Measurements from ENCODE around the gene BRD7. TPM values are rescaled to one million over a fixed set of nuclear protein-coding genes. Genes with fewer than 3 reads are reported as not detected.

Gene BRD7
- total RNA-seq, 1 experiment from 2014 or later = 50.0 TPM

DNA sequence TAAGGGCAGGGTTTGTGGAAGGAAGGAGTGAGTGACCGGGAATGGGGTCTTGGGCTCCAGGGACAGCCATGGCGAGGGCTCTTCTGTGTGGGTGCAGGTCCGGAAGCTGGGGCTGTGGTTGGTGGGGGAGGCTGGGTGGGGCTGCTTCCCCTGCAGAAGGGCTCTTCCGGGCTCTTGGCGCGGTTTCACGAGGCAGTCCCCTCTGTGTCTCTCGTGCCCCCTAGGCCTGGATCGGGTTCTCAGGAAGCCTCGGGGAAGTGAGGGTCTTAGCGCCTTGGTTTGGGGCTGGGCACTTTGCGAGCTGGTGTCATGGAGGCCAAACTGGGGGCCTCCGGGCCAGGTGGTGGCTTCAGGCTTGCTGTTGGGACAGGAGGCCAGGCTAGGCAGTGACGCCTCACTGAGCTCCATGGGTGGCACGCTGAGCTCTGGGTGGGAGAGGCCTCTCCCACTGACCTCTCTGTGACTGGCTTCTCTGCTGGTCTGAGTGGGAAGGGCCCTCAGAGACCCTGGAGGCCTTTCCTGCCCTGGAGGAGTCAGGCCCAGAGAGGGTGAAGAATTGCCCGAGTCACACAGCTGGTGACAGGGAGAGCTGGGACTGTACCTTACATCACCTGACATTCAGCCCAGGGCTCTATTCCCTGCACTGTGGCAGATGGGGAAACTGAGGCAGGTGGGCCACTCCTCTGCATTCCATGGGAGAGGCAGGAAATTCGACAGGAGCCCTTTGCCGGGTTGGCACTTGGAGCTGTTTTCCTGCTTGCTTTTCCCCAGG is 94.3 kb downstream of the BRD7 start:
- no peak for DNase-seq (ENCODE audit: low spot score)

DNA sequence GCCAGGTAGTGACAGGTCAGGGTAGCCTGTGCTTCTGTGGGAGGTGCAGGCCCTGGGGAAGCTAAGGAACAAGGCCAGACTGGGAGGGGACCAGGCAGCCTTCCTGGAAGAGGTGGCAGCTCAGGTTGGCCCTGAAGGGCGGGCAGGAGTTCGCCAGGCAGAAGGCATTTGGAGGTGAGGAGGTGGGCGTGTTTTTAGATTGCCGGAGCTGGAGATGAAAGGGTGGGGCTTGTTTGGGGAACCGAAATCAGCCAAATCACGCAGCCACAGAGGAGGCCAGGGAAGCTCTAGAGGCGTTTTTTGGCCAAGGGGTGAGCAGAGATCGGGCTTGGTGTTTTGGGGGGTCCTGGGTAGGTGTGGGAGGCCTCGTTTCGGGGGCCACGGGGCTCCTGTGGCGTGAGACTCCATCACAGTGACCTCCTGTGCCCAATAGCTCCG is 94.9 kb downstream of the BRD7 start:
- no peak for DNase-seq (ENCODE audit: low spot score)

DNA sequence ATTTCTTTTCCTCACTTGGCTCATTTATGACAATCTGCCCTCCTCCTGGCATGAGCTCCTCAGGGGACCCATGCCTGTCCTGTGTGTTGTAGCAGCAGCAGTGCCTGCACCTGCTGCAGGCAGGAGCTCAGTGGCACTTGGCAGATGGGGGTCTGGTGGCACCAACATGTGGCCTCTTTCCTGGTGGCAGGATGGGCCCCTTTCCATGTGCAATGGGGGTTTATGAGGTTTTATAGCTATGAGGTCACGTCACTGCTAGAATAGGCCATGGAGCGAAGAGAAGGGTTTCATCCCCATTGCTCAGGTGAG is 95.5 kb downstream of the BRD7 start:
- DNase-seq (ENCODE audit: low spot score) = no peak

DNA sequence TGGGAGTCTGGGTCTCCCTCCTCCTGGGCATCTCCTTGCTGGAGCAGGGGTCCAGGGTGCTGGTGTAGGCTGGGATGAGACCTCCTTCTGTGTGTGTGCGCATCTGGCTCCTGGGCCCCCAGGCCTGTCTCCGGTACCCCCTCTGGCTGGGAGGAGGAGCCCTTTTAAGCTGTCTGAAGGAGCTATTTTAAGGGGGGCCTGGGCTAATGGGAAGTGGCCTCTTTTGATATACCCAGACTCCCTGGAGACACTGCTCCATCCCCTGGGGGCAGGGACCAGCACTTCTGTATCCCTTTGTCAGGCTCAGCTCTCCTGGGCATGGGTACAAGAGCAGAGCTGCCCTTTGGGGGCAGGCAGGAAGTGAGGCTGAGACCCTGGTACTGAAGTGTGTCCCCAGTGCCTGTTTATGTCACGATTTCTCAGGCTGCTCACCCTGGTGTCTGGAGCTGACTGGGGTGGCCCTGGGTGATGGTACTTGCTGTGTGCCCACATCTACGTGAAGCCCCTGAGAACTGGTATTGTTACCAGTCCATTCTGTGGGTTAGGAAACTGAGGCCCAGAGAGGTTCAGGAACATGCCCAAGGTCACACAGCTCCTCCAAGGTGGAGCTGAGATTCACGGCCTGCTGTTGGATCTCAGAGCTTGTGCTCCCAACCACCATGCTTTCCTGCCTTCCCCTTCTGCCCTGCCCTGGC is 96.0 kb downstream of the BRD7 start:
- no peak for DNase-seq (ENCODE audit: low spot score)

DNA sequence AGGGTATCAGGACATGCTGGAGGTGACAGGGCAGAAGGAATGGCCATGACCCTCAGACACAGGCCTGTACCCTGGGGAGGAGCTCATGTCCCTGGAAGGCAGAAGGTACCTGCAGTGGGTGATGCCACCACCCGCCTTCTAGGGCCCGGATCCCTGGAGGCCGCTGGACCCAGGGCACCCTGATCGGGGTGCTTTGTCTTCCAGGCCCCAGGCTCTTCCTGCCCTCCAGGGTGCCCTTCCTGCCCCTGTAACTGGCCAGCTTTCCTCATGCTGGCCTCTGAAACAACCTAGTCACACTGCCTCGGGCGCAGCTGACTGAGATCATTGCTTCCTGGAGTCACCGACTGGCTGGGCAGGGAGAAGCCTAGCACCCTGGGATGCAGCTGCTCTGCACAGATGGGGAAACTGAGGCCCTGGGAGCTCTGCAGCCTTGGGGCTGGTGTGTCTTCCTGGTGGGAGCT is 96.6 kb downstream of the BRD7 start:
- DNase-seq (ENCODE audit: low spot score) = no peak

DNA sequence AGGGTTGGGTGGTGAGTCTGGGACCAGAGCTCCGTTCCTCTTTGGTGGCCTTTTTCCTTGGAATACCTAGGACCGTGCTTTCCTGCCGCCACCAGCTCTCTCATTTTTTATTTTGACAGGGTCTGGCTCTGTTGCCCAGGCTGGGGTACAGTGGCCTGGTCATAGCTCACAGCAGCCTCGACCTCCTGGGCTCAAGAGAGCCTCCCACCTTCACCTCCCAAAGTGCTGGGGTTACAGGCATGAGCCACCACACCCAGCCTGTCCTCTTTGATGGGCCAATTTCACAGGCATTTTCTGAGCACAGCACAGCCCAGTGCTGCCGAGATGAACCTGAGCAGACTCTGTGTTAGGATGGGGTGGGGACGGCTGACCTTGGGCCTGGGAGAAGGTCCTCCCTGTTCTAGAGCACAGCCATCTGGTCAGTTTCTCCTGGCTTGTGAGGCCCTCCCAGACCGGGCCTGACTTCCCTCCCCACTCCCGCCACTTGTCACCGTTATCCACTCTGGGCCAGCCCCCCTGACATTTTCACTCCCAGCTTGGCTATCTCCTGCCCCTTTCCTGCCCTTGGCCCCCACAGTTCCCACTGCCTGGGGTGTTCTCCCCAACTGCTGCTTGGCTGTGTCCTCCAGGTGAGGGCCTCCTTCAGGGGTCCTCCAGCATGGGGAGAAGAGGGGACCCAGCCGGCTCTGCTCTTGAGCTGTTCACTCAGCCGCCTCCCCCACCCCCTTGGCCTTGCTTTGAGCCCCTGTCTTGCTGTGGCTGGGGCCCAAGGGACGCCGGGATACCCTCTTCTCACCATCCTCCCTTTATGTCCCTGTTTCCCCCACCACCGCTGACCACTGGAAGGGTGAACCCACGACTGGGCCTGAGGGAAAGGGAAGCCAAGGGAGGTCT is 97.4 kb downstream of the BRD7 start:
- DNase-seq (ENCODE audit: low spot score) = no peak

DNA sequence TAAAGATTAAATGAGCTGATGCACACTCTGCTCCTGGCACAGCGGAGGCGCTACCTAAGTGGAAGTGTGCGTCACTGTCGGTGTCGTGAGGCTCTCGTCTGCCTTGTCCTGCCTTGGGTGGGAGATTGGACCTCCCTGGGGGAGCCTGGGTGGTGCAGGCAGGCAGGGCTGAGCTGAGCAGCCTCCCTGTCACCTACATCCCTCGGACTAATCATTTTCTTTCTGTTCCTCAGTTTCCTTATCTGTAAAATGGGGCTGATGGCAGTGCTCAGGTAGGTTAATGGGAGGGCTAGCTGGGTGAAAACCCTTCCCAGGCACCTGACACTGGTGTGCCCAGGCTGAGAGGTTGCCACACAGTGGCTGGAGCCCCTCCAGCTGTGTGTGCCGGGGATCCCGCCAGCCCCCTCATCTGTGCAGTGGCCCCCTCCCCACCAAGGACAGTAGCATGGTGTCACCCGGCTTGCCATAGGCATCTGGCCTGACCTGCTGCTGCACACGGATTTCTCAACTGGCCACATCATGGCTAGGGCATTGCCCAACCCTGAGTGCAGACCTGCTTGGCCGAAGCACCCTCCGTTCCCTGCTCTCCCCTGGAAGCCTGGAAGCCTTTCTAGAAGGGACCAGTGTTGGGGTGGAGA is 98.2 kb downstream of the BRD7 start:
- DNase-seq (ENCODE audit: low spot score) = no peak

DNA sequence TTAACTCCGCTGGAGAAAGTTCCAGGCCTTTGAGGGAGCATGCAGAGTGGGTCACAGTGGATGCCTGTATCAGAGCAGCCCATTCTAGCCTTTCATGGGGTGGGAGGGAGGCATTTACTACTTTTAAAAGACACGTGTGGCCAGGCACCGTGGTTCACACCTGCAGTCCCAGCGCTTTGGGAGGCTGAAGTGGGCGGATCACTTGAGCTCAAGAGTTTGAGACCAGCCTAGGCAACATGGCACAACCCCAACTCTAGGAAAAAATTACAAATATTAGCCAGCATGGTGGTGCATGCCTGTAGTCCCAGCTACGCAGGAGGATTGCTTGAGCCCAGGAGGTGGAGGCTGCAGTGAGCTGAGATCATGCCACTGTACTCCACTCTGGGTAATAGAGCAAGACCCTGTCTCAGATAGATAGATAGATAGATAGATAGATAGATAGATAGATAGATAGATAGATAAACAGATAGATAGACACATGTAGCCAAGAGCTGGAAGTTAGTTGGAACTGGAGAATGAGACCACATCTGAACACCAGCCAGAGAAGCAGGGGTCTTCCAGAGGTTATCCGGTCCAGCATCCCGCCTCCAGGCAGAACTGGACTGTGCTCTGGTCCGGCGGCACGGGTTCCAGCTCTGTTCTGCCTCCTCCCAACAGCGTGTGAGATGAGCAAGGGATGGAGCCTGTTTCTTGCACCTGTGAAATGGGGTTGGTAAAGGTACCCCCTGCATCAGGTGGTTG is 98.8 kb downstream of the BRD7 start:
- DNase-seq (ENCODE audit: low spot score) = no peak

DNA sequence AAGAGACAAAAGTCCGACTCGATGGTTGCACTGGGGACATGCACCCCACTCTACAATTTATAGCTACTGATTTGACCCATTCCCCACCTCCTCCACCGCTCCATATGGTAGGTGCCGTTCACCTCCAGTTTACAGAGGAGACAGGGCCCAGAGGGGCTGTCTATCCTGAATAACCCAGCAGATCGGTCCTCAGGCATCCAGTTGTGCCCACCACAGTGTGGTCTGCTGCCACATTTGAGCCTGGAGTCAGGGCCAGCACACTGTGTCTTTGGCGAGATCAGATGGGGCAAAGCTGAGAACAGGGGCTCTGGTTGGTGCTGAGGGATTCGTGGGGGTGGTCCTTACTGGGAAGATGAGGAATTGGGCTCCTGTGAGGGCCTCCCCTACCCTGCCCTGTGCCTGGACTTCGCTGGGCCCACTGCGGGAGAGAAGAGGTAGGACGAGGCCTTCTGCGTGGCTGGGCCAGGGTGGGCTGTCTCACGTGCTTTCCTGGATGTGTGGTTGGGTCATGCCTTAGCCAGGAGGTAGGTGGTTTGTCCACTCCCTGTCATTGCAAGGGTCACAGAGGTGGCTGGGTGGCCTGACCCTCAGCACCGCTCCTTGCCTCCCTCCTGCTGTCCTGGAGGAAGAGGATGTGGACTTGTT is 99.6 kb downstream of the BRD7 start:
- DNase-seq (ENCODE audit: low spot score) = no peak

DNA sequence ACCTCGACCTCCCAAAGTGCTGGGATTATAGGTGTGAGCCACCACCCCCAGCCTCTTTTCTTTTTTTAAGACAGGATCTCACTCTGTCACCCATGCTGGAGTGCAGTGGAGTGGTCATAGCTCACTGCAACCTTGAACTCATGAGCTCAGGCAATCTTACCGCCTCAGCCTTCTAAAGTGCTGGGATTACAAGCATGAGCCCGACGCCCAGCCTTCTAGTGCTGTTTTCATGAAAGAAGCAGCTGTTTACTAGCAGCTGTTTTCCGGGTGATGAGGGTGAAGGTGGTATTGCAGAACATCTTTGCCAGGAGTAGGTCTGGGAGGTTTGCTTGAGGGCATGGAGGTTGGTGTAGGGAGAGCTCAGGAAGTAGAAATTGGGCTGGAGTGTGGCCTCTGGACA is 100.4 kb downstream of the BRD7 start:
- no peak for DNase-seq (ENCODE audit: low spot score)

DNA sequence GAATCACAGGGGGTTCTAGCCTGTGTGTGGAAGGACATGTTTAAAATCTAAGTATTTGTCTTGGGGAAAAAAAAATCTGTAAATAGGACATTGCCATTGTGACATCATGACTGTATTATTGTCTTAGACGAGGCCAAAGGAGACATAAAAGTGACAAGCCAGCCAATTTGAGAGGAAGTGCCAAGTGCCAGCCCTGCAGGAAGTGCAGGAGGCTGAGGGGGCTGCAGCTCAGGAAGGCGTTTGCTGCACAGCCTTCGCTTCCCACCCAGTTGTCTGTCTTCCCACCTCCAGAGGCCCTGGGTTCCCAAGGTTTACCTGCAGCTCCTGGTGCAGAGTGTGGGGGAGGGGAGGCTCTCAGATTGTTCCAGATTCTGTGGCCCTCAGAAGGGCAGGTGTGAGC is 101.1 kb downstream of the BRD7 start:
- no peak for DNase-seq (ENCODE audit: low spot score)

DNA sequence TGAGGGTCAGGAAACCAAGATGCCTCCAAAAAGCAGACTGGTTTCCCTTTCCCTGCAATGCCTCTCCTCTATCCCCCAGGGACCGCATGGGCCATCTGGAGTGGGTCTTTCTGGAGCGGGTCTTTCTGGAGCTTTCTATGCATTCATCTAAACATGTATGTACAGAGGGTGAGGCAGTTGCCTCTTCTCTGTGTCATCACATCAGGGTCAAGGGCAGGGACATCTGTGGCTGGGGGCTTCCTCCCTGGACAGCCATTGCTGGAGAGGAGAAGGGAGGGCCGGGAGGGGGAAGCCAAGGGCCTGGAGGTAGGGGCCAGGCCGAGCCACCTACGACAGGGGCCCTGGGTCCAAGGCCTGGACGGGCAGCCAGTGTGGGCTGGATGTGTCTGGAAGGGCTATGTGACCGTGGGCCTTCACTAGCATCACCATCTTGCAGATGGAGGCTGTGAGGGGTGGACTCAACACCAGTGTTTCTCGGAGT is 101.6 kb downstream of the BRD7 start:
- DNase-seq (ENCODE audit: low spot score) = no peak

DNA sequence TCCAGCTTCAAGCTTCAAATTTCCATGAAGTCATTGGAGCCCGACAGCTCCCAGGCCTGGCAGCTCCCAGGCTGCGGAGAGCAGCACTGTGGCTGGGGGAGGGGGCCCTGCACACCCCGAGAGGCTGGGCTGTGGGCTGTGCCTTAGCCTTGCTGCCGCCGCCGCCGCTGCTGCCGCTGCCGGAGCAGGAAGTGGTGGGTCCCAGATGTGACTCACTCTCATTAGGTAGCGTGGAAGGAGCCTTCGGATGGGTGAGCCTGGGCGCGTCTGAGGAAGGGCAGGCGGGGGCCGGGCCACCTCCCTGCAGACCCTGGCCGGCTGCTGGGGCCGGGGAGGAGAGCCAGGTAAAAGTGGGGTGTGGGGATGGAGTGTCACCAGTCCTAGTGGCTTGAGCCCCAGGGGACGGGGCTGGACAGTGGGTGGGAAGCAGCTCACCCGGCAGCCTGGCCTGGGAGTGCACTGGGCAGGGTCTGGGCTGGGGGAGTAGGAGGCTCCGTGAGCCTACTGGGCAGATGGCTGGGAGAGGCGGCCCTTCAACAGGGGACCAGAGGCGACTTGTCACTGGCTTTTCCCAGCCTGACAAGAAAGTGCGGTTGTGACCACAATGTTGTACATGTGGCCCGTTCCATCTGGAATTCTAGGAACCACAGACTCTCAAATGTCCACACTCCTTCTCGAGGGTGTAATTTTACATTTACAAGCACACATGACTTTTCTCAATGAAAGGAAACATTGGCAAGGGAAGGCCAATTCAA is 102.3 kb downstream of the BRD7 start, which contains the start of gene ADCY7:
Gene ADCY7, plus strand, starts transcription at position 215 of the 755 bp plus-strand sequence. CDS start 21,629 bp downstream, outside the sequence.
- peak; percentile 36 for DNase-seq (ENCODE audit: low spot score)

Small RNA genes within 50 kb of the gene (small RNA-seq; reads per million reads assigned to genes)
- not detected for gene MIR6771

Other genes starting within 250 kb of the BRD7 start
- 4.7 and 5.3 TPM in 2 replicates for gene TENT4B, start 215.7 kb downstream of the BRD7 start, total RNA-seq (2014; rRNA removed; shearing (Covaris generic))
- 1.0 and 1.1 TPM in 2 replicates for gene ADCY7, start 102.4 kb downstream of the BRD7 start, total RNA-seq (2014; rRNA removed; shearing (Covaris generic))
- 0.10 and 0.13 TPM in 2 replicates for gene NKD1, start 179.4 kb upstream of the BRD7 start, total RNA-seq (2014; rRNA removed; shearing (Covaris generic))